Measurements from ENCODE around the gene RELL1.

Gene RELL1, protein sequence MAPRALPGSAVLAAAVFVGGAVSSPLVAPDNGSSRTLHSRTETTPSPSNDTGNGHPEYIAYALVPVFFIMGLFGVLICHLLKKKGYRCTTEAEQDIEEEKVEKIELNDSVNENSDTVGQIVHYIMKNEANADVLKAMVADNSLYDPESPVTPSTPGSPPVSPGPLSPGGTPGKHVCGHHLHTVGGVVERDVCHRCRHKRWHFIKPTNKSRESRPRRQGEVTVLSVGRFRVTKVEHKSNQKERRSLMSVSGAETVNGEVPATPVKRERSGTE

GRCh38 chr4:37686373-37687193 lies at the start of gene RELL1:
TSS of gene RELL1 (minus strand) at chr4:37686376. CDS start at chr4:37686287, 89 bp downstream.
- DNase-seq (ENCODE audit: low spot score): peak; percentile 99

GRCh38 chr4:37735578-37735977 lies 49.4 kb upstream of the RELL1 start:
- DNase-seq (ENCODE audit: low spot score): no peak

GRCh38 chr4:37734989-37735388 lies 48.8 kb upstream of the RELL1 start:
- DNase-seq (ENCODE audit: low spot score): no peak

GRCh38 chr4:37733240-37733867 lies 47.2 kb upstream of the RELL1 start:
- DNase-seq (ENCODE audit: low spot score): no peak

DNA sequence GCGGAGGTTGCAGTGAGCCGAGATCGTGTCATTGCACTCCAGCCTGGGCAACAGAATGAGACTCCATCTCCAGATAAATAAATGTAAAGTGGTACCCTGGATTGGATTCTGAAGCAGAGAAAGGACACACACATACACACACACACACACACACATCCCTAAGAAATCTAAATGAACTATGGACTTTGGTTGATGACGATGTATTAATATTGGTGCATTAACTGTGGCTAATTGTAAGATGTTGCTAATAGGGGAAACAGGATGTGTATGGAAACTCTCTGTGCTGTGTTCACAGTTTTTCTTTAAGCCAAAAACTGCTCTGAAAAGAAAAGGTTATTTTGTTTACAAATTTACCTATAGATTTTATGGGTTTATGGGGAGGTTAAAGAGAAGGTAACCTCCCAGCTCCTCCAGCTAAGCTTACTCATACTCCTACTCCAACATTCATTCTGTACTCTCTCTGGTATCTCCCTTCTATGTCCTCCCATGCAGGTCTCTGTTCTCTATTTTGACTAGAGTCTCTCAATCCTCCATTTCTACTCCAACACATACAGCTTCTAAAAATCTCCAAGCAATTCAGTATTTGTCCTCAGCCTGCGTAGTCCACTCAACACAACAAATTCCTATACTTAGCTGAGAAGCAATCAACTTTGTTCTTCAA lies 46.5 kb upstream of the RELL1 start:
- DNase-seq (ENCODE audit: low spot score): no peak

GRCh38 chr4:37729649-37730004 lies 43.5 kb upstream of the RELL1 start:
- DNase-seq (ENCODE audit: low spot score): no peak

DNA sequence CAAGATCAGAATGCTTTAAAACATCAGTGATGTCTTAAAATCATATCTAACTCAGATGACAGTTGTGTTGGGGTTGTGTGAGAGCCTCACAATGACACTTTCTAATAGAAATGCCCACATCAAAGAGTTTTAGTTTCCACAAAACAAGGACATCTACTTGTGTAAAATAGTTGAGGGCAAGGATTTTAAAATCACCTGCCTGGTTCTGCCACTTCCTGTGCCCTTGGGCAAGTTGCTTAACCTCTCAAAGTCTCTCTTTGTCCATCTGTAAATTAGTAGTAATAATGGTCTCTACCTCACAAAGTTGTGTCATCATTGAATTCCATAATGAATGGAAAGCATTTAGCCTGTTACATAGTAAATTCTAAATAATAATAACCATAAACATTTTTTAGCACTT lies 41.9 kb upstream of the RELL1 start:
- no peak for DNase-seq (ENCODE audit: low spot score)

DNA sequence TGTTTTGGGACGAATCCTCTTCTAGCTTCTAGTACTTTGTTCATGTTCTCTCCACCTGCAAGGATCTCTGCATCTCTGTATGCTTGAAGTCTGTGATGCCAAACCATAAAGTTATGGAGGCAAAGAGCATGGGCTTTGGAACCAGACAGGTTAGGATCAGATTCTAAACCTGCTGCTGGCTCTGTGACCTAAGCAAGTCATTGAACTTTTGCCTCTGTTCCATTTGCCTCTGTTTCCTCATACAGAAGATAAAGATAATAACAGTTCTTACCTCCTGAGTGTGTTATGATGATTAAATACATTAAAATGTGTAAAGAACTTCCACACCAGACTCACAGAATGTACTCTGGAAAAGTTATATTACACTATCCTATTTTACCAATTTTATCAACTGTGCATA lies 41.5 kb upstream of the RELL1 start:
- no peak for DNase-seq (ENCODE audit: low spot score)

- no peak for DNase-seq (ENCODE audit: low spot score)
These were observed 40.5 kb upstream of the RELL1 start for GRCh38 chr4:37726666-37727065.

DNA sequence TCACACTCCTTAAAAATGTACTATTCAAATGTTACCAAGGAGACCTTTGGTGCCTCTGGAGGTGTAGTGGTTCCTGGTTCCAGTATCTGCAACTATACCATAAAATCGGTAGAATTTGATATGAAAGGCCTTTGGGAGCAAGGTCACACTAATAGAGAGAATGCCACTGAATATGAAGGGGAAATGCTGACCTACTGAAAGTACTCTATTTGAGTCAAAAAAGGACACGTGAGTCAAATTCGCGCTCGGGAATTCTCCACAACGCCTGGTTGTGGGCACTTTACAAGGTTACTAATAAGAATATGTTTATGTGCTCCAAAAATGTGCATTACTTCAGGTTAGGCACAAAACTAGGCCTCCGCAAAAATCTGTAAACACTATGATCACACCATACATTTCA lies 39.5 kb upstream of the RELL1 start:
- no peak for DNase-seq (ENCODE audit: low spot score)

DNA sequence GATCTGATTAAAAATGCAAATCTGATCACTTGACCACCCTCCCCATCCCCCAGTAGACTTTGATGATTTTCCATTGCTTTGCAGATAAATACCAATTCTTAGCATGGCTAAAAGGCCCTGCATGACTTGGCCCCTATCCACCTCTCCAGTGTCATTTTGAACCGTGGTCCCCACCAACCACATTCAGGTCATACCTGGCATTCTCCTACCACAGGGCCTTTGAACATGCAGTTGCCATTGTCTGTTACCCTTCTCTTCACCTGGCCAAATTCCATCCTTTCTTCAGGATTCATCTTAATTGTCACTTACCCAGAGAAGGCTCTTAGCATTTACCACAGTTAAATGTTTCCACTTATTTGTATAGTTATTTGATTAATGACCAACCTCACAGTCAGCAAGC lies 36.9 kb upstream of the RELL1 start:
- DNase-seq (ENCODE audit: low spot score): no peak

- no peak for DNase-seq (ENCODE audit: low spot score)
These were observed 35.9 kb upstream of the RELL1 start for GRCh38 chr4:37721995-37722638.

GRCh38 chr4:37719021-37719420 lies 32.8 kb upstream of the RELL1 start:
- no peak for DNase-seq (ENCODE audit: low spot score)

GRCh38 chr4:37717576-37717975 lies 31.4 kb upstream of the RELL1 start:
- no peak for DNase-seq (ENCODE audit: low spot score)

GRCh38 chr4:37715889-37716402 lies 29.8 kb upstream of the RELL1 start:
- DNase-seq (ENCODE audit: low spot score): no peak

- DNase-seq (ENCODE audit: low spot score): no peak
These were observed 24.3 kb upstream of the RELL1 start for GRCh38 chr4:37710491-37710890.

DNA sequence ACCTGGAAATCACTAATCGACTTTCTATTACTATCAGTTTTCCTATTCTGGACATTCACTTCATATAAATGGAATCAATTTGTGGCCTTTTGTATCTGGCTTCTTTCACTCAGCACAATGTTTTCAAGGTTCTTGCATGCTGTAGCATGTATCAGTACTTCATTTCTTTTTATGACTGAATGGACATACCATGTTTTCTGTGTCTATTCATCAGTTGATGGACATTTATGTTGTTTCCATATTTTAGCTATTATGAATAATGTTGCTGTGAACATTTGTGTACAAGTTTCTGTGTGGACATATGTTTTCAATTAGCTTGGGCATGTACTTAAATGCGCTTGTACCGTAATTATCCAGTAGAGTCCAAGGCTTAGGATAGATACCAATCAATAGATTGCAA lies 19.9 kb upstream of the RELL1 start:
- DNase-seq (ENCODE audit: low spot score): no peak

GRCh38 chr4:37705571-37705970 lies 19.4 kb upstream of the RELL1 start:
- DNase-seq (ENCODE audit: low spot score): no peak

DNA sequence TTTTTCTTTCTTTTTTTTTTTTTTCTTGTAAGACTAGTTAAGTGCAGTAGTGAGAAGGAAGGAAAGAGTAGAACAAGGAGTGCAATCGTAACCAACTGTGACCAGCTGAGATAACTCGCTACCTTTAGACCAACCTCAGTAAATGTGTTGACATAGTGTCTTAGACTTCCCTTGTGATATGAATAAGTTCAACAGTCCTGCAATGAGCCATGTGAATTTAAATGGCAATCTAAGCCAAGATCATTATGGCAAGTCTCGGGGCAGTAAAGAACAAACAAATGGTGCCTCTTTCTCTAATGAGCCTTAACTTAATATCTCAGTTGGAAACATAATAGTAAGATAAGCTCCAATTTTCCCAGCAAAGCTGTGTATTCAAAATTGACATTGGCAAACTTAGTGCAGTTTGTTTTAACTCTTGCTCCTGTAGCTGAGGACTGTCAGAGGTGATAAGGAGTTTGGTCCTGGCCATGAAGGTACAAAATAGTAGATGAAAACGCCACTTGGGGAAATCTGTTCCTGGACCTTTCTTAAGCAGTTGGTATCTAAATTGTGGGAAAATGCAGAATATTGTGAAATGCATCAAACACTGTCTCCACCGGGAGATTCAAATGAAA lies 13.8 kb upstream of the RELL1 start:
- DNase-seq (ENCODE audit: low spot score): no peak

DNA sequence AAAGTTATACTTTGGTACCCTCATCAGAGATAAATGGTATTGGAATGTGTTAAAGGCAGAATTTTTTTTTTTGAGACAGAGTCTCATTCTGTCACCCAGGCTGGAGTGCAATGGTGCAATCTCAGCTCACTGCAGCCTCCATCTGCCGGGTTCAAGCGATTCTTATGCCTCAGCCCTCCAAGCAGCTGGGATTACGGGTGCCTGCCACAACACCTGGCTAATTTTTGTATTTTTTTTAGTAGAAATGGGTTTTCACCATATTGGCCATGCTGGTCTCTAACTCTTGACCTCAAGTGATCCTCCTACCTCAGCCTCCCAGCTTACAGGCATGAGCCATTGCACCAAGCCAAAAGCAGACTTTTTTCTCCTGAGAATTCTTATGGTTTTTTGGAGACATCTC lies 11.4 kb upstream of the RELL1 start:
- no peak for DNase-seq (ENCODE audit: low spot score)

GRCh38 chr4:37693450-37694190 lies 7.4 kb upstream of the RELL1 start:
- DNase-seq (ENCODE audit: low spot score): no peak
